CD4-positive, alpha-beta memory T cell (primary cell): ENCODE results near the gene OR6V1. TPM values are rescaled to one million over a fixed set of nuclear protein-coding genes. Genes with fewer than 3 reads are reported as not detected.

Source experiments
- polyA plus RNA-seq, 2 donors: library from polyadenylated mRNA; unstranded; fragments of 300-500 nt; fragmentation: Illumina TruSeq; gene quantifications; one replicate each; pipeline ENCODE4 v1.2.3, GENCODE V29; 2021
- total RNA-seq, 2 experiments: library from RNA; stranded (reverse); gene quantifications; one replicate each; pipeline ENCODE4 v1.2.3, GENCODE V29; 2021

The OR6V1 gene
- total and polyA plus RNA-seq, 4 experiments from 2014 or later = not detected

Other genes with a start within 250 kb of the OR6V1 start
- gene EPHB6, start 197.3 kb upstream of the OR6V1 start, total RNA-seq = 10 to 100 TPM; 48.4 to 65.0 TPM
- gene EPHB6, start 197.3 kb upstream of the OR6V1 start, polyA plus RNA-seq = 10 to 100 TPM; 14.2 to 27.4 TPM
- gene TRPV6, start 166.6 kb upstream of the OR6V1 start, total RNA-seq = not detected
- under 1 TPM in 1 of 2 donors, not detected in 1; 0.09 TPM for gene TRPV6, start 166.6 kb upstream of the OR6V1 start, polyA plus RNA-seq
- not detected for gene TRPV5, start 118.6 kb upstream of the OR6V1 start, total RNA-seq
- gene TRPV5, start 118.6 kb upstream of the OR6V1 start, polyA plus RNA-seq = not detected
- gene LLCFC1, start 112.9 kb upstream of the OR6V1 start, total RNA-seq = not detected
- not detected for gene LLCFC1, start 112.9 kb upstream of the OR6V1 start, polyA plus RNA-seq
- gene KEL, start 90.0 kb upstream of the OR6V1 start, total RNA-seq = under 1 TPM; 0.20 to 0.61 TPM
- not detected for gene KEL, start 90.0 kb upstream of the OR6V1 start, polyA plus RNA-seq
- gene OR9A2, start 25.2 kb upstream of the OR6V1 start, total RNA-seq = not detected
- gene OR9A2, start 25.2 kb upstream of the OR6V1 start, polyA plus RNA-seq = not detected
- gene PIP, start 79.7 kb downstream of the OR6V1 start, total RNA-seq = not detected
- gene PIP, start 79.7 kb downstream of the OR6V1 start, polyA plus RNA-seq = not detected
- not detected for gene TAS2R39, start 131.1 kb downstream of the OR6V1 start, total RNA-seq
- not detected for gene TAS2R39, start 131.1 kb downstream of the OR6V1 start, polyA plus RNA-seq
- gene TAS2R40, start 169.7 kb downstream of the OR6V1 start, total RNA-seq = not detected
- not detected for gene TAS2R40, start 169.7 kb downstream of the OR6V1 start, polyA plus RNA-seq
- 100 to 1,000 TPM; 469 to 482 TPM for gene GSTK1, start 211.1 kb downstream of the OR6V1 start, total RNA-seq
- 100 to 1,000 TPM; 692 to 748 TPM for gene GSTK1, start 211.1 kb downstream of the OR6V1 start, polyA plus RNA-seq
- gene TMEM139, start 232.6 kb downstream of the OR6V1 start, total RNA-seq = 1 to 10 TPM in 1 of 2 experiments, under 1 TPM in 1; 0.61 to 1.8 TPM
- gene TMEM139, start 232.6 kb downstream of the OR6V1 start, polyA plus RNA-seq = 1 to 10 TPM; 1.0 to 2.1 TPM
- 10 to 100 TPM; 94.3 to 96.1 TPM for gene CASP2, start 236.0 kb downstream of the OR6V1 start, total RNA-seq
- 10 to 100 TPM in 1 of 2 donors, 1 to 10 TPM in 1; 5.3 to 29.2 TPM for gene CASP2, start 236.0 kb downstream of the OR6V1 start, polyA plus RNA-seq